Measurements from ENCODE around the gene SLC6A3. TPM values are rescaled to one million over a fixed set of nuclear protein-coding genes. Genes with fewer than 3 reads are reported as not detected.
A peak's percentile ranks its signal among the peaks of the same experiment; 100 is the strongest.

Gene SLC6A3
- total and polyA plus RNA-seq, 10 donors, result 0.02 to 0.27 (median 0.07) TPM; not detected in 4

- Histone ChIP-seq H3K27ac (peak overlapping the region in 3 of 8 donors; percentile 35 to 67 (median 49)), H3K4me1 (peaks cover 0 to 21% (median 10%) of the 10 kb centered on the region in 6 donors), H3K9me3 (no peaks in the 10 kb centered on the region), H3K27me3 (replicated peaks in 1 of 7) (no peaks in the 10 kb centered on the region), H3K36me3 (no peaks in the 10 kb centered on the region), H3K4me3 (no peak overlapping the region)
- DNase-seq, result peak; percentile 72
- intact Hi-C loops (cut with DNase I; ENCODE audit: low total_unique reads), result no loop called here
- no peak for TF ChIP-seq POLR2A (IDR thresholded peaks at IDR 0.05)
- no peak for TF ChIP-seq POLR2AphosphoS5 (IDR thresholded peaks at IDR 0.05)
- no peak for TF ChIP-seq CTCF (IDR thresholded peaks at IDR 0.05 in 8 of 11, conservative IDR thresholded peaks at IDR 0.05 in 3 of 11)
- WGBS, 5 donors, result 64 to 78% (median 75%) methylated on average over 13 of the region's 13 CpGs
Measured at GRCh38 chr5:1371218-1371971, 73.8 kb downstream of the SLC6A3 start.

DNA sequence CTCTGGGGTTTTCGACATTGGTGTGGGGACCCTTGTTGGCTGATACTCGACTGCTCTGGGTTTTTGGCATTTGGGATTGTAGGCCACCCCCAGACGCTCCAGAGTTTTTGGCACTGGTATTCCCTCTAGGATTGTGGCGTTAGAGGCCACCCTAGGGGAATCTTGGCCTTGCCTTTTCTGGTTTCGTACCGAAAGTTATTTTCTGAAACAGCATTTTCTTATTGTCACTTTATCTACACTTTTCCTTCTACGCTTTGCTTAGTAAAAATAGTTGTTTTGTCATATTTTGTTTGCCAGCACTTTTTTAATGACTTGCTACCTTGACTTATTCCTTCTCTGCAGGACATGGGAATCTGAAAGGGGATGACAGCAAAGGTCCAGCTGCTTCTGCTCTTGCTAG lies 75.2 kb downstream of the SLC6A3 start:
- peaks cover 0 to 29% (median 10%) of the 10 kb centered on the region in 6 donors for H3K4me1 ChIP-seq
- no peaks in the 10 kb centered on the region for H3K9me3 ChIP-seq
- H3K27ac ChIP-seq, result no peak overlapping the region
- H3K4me3 ChIP-seq, result no peak overlapping the region
- H3K27me3 ChIP-seq (replicated peaks in 1 of 7), result peaks cover 0 to 5% (median 0%) of the 10 kb centered on the region in 7 donors
- DNase-seq, result no peak
- WGBS, 5 donors, result 77 to 90% (median 89%) methylated on average over 7 of the region's 7 CpGs
- intact Hi-C loops (cut with DNase I; ENCODE audit: low total_unique reads), result no loop called here
- TF ChIP-seq CTCF (IDR thresholded peaks at IDR 0.05 in 8 of 11, conservative IDR thresholded peaks at IDR 0.05 in 3 of 11) (no peak), POLR2AphosphoS5 (IDR thresholded peaks at IDR 0.05) (no peak), POLR2A (IDR thresholded peaks at IDR 0.05) (no peak)
- H3K36me3 ChIP-seq, result no peaks in the 10 kb centered on the region

- peaks cover 0 to 18% (median 3%) of the 10 kb centered on the region in 7 donors for H3K27me3 ChIP-seq (replicated peaks in 1 of 7)
- intact Hi-C loops (cut with DNase I; ENCODE audit: low total_unique reads), result no loop called here
- no peak overlapping the region for H3K27ac ChIP-seq
- H3K4me3 ChIP-seq, result no peak overlapping the region
- TF ChIP-seq POLR2AphosphoS5 (IDR thresholded peaks at IDR 0.05) (no peak), CTCF (IDR thresholded peaks at IDR 0.05 in 8 of 11, conservative IDR thresholded peaks at IDR 0.05 in 3 of 11) (no peak), POLR2A (IDR thresholded peaks at IDR 0.05) (no peak)
- peaks cover 0 to 27% (median 7%) of the 10 kb centered on the region in 6 donors for H3K4me1 ChIP-seq
- H3K36me3 ChIP-seq, result no peaks in the 10 kb centered on the region
- no peaks in the 10 kb centered on the region for H3K9me3 ChIP-seq
- DNase-seq, result peak; percentile 27
- 78 to 94% (median 87%) methylated on average over 4 of the region's 4 CpGs for WGBS, 5 donors
Measured at GRCh38 chr5:1368756-1369155, 76.5 kb downstream of the SLC6A3 start.

- no peak for TF ChIP-seq CTCF (IDR thresholded peaks at IDR 0.05 in 8 of 11, conservative IDR thresholded peaks at IDR 0.05 in 3 of 11)
- no peak for TF ChIP-seq POLR2AphosphoS5 (IDR thresholded peaks at IDR 0.05)
- no peak for TF ChIP-seq POLR2A (IDR thresholded peaks at IDR 0.05)
- Histone ChIP-seq H3K9me3 (no peaks in the 10 kb centered on the region), H3K27me3 (replicated peaks in 1 of 7) (peaks cover 0 to 23% (median 8%) of the 10 kb centered on the region in 7 donors), H3K4me1 (peaks cover 0 to 25% (median 7%) of the 10 kb centered on the region in 6 donors), H3K4me3 (no peak overlapping the region), H3K27ac (no peak overlapping the region), H3K36me3 (no peaks in the 10 kb centered on the region)
- 85 to 95% (median 90%) methylated on average over 7 of the region's 7 CpGs for WGBS, 5 donors
- DNase-seq, result peak; percentile 56
- intact Hi-C loops (cut with DNase I; ENCODE audit: low total_unique reads), result no loop called here
Measured at GRCh38 chr5:1368236-1368635, 77.0 kb downstream of the SLC6A3 start.

Data from spleen (tissue), 11 donors.